GM12892 (cell line): ENCODE results near the gene OR10G4.

ENCODE experiments used
- POLR2A ChIP-seq: IDR thresholded peaks from 2 replicates; pipeline ENCODE4 v1.6.1; 2011; ENCODE audit warnings: low read depth, low read length, control low read depth
- POLR2AphosphoS5 ChIP-seq: IDR thresholded peaks from 2 replicates; pipeline ENCODE4 v1.6.1; 2011; ENCODE audit warnings: low read depth, low read length, control low read depth
- TAF1 ChIP-seq: IDR thresholded peaks from 2 replicates; pipeline ENCODE4 v1.6.1; 2011; ENCODE audit warnings: low read depth, mild to moderate bottlenecking, control low read depth, low read length, borderline replicate concordance

- no peak for TF ChIP-seq POLR2AphosphoS5
- TF ChIP-seq TAF1: no peak
- TF ChIP-seq POLR2A: no peak
These were observed 30.6 kb downstream of the OR10G4 start for GRCh38 chr11:124043420-124043819.
